ENCODE data around the gene DIS3L2. TPM values are rescaled to one million over a fixed set of nuclear protein-coding genes. Genes with fewer than 3 reads are reported as not detected.
A peak's percentile ranks its signal among the peaks of the same experiment; 100 is the strongest.
"Not testable (repeated sequence)": the region's sequence is repeated elsewhere in the genome, so short reads cannot be mapped to it uniquely, and the experiment has no call there.

DIS3L2 gene
- total RNA-seq, 1 donor from 2014 or later, result 46.5 TPM

GRCh38 chr2:232129483-232129882 is 168.0 kb downstream of the DIS3L2 start:
- peak; percentile 75 for ATAC-seq
- DNase-seq (ENCODE audit: low spot score), result no peak
- intact Hi-C loops (cut with DNase I), result no loop called here

- no peak for DNase-seq (ENCODE audit: low spot score)
- ATAC-seq, result no peak
- intact Hi-C loops (cut with DNase I), result no loop called here
Observed at GRCh38 chr2:232132181-232132580, 170.7 kb downstream of the DIS3L2 start.

DNA sequence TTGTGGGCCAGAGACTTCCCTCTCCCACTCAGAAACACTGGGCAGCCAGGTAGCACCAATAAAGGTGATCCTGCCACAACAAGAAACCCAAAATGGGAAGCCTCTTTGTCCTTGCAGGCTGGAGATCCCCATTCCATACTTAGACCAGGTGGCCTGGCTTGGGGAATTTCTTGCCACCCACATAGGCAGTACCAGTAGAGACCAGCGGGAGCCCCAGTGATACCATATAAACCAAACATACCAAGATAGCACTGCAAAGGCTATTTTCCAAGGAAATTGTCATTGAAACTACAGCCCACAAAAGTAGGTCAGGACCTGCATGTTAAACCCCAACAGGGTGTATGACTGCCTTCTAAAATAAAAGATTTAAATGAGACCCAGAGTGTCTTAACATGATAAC is 171.6 kb downstream of the DIS3L2 start:
- ATAC-seq (no peak), DNase-seq (ENCODE audit: low spot score) (no peak)
- intact Hi-C loops (cut with DNase I), result no loop called here

- intact Hi-C loops (cut with DNase I), result no loop called here
- no peak for DNase-seq (ENCODE audit: low spot score)
- no peak for ATAC-seq
Observed at GRCh38 chr2:232134939-232135338, 173.4 kb downstream of the DIS3L2 start.

DNA sequence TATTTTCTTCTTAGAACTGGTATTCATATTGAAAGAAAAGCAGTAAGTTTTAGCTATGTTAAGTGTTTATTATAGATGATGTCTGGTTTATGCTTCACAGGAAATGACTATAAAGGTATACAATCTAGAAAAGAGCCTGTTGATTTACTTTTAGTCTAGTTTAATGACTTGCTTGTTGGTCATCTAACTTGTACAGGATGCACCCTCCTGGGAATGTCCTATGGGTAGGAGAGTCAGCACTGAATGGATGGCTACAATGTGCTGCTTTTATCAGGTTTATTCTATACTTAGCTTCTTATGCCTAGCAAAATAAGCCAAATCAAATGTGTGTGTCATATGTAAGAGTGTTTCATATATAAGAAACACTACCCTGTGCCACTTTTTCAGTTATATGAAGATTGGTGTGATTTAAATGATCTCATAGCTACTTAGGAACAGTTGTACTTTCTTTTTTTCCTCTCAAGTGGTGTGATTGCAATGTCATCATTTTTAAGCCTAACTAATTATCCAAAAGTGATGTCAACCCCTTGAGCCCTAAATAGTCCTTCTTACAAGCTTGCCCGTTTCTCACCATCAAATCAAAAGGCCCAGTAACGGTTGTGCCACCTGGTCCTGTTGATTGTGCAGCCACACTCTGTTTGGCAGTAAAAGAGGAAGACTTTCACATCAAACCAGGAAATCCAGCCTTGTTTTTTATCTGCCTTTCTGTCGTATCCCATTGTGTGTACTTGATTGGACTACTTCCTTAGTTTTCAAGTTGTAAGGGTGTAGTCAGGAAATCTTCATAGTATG is 176.0 kb downstream of the DIS3L2 start:
- DNase-seq (ENCODE audit: low spot score) (no peak), ATAC-seq (no peak)
- intact Hi-C loops (cut with DNase I), result no loop called here

- ATAC-seq (no peak), DNase-seq (ENCODE audit: low spot score) (no peak)
- intact Hi-C loops (cut with DNase I), result no loop called here
Observed at GRCh38 chr2:232138441-232138840, 176.9 kb downstream of the DIS3L2 start.

DNA sequence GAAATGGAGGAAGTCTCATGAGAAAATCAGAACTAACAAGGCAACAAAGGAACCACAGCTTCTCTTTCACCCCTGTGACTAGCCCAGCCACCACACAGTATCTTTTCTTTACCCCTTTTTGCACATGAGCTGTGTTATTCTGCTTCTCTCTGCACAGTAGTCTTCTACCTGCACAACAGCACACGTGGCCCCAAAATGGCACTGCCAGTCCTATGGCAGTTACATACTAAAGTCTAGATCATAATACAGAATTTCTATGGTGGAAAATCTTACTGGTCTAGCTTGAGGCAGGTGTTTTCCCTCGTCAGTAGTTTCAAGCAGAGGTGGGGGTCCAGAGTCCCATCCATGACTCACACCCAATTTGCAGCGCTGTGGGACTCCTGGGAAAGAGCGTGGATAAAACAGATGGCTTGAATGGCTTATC is 177.7 kb downstream of the DIS3L2 start:
- no peak for ATAC-seq
- no peak for DNase-seq (ENCODE audit: low spot score)
- intact Hi-C loops (cut with DNase I), result no loop called here

GRCh38 chr2:232139786-232140562 is 178.5 kb downstream of the DIS3L2 start:
- intact Hi-C loops (cut with DNase I), result loop anchor here (5.0 kb wide), 1 partner anchor 213 kb away; the partner anchor contains the start of gene NPPC
- ATAC-seq, result no peak

DNA sequence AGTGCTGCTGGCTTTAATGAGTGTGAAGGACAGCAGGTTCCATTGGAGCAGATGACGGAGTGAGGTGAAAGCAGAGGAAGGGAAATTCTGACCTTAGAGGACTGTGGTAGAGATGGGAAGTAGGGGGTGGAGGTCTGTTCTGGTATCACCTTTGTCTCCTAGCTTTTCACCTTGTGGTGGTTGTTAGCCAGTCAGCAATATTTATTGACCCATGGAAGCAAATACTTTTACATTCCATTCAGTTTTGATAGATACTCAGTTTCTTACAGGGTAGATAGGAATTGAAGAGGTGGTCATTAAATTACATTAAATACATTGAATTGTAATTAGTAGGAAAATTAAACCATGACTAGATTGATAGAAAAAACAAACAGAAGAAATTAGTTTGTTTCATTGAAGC is 180.1 kb downstream of the DIS3L2 start:
- intact Hi-C loops (cut with DNase I), result loop anchor here (5.0 kb wide), 1 partner anchor 214 kb away; the partner anchor contains the start of gene NPPC
- no peak for ATAC-seq
- DNase-seq (ENCODE audit: low spot score), result no peak

More at GRCh38 chr2:232139786-232140562, 178.5 kb downstream of the DIS3L2 start:
- no peak for DNase-seq (ENCODE audit: low spot score)

GRCh38 chr2:232142049-232142448 is 180.5 kb downstream of the DIS3L2 start:
- ATAC-seq, result peak; percentile 62
- no peak for DNase-seq (ENCODE audit: low spot score)
- intact Hi-C loops (cut with DNase I), result loop anchor here (5.0 kb wide), 1 partner anchor 215 kb away; the partner anchor contains the start of gene NPPC

DNA sequence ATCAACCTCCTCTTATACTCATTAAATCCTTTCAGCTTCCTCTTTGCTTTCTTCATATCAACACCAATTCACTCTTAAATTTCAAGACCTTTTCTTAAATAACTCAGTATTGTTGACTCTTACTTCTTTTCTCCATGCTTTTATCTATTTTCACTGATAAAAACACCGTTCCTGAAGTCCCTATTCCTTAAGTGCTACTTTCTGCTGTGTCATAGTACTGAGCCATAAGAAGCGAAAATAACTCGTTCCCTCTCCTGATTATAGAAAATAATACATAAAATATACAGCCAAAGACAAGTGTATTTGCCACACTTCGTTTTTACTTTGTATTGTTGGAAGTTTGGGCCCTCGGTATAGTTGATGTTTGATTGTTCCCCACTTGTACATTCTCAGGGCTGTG is 181.0 kb downstream of the DIS3L2 start:
- no peak for ATAC-seq
- intact Hi-C loops (cut with DNase I), result loop anchor here (5.0 kb wide), 1 partner anchor 215 kb away; the partner anchor contains the start of gene NPPC
- no peak for DNase-seq (ENCODE audit: low spot score)

DNA sequence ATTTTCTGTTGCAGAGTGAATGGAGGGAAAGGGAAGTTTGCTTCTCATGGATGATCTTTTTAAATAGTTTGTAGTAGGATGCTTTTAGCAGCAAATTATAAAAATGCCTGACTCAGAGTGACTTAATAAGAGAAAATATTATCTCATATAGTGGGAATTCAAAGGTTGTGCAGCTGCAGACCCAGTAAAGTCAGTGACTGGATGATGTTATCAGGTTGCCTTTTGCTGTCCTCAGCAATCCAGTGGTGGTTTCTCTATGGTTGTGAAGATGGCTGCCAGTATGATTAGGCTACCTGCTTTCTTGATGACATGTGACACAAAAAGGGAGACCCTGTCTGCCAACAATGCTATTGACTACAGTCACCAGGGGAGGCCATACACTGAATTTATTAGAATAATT is 184.8 kb downstream of the DIS3L2 start:
- no peak for ATAC-seq
- no peak for DNase-seq (ENCODE audit: low spot score)
- intact Hi-C loops (cut with DNase I), result no loop called here

DNA sequence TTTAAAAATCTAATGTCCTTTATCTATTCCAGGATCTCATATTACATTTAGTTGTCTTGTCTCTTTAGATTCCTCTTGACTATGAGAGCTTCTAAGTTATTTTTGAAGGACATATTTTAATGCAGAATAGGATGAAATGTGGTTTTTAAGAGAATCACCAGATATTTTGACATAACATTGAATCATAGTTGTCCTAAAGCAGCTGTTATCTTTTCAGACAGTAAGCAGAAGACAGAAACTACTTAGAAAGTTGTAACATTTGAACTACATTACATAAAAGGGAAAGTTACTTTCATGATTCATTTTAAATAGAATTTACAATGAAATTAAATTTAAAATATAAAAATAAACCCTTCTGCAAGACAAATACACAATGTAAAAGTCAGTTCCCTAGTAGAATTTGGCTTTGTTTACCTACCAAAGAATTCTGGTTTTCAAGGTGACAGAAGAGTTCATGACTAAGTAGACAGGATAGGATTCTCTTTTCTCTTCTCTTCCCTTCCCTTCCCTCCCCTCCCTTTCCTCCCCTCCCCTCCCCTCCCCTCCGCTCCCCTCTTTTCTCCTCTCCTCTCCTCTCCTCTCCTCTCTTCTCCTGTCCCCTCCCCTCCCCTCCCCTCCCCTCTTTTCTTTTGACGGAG is 186.0 kb downstream of the DIS3L2 start:
- no peak for DNase-seq (ENCODE audit: low spot score)
- intact Hi-C loops (cut with DNase I), result no loop called here
- no peak for ATAC-seq

GRCh38 chr2:232162187-232162586 is 200.7 kb downstream of the DIS3L2 start:
- intact Hi-C loops (cut with DNase I), result no loop called here
- ATAC-seq (no peak), DNase-seq (ENCODE audit: low spot score) (no peak)

DNA sequence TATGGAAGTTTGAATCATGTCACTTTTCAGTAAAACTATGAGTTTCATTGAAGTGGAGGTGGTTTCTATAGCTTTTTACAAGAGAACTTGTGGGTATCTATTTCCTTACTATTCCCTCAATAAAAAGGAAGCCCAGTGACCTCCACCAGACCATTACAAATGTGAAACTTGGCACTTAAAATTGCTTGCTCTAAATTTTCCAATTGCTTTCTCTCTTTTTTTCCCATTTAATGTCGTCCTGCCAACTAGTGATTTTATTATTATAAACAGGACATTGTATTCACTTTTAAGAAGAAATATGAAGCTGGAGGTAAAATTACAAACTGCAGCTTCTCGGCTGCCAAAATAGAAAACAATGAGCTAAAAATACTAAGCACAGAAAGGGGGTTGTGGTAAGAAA is 208.9 kb downstream of the DIS3L2 start:
- intact Hi-C loops (cut with DNase I), result no loop called here
- no peak for ATAC-seq
- DNase-seq (ENCODE audit: low spot score), result no peak

- no peak for DNase-seq (ENCODE audit: low spot score)
- intact Hi-C loops (cut with DNase I), result no loop called here
- no peak for ATAC-seq
Observed at GRCh38 chr2:232174662-232175061, 213.1 kb downstream of the DIS3L2 start.

DNA sequence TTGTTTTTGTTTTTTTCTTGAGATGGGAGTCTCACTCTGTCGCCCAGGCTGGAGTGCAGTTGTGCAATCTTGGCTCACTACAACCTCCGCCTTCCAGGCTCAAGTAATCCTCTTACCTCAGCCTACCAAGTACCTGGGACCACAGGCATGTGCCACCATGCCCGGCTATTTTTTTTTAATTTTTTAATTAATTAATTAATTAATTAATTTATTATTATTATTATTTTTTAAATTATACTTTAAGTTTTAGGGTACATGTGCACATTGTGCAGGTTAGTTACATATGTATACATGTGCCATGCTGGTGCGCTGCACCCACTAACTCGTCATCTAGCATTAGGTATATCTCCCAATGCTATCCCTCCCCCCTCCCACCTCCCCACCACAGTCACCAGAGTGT is 215.1 kb downstream of the DIS3L2 start:
- DNase-seq (ENCODE audit: low spot score); intact Hi-C loops (cut with DNase I); ATAC-seq: not testable (repeated sequence)

DNA sequence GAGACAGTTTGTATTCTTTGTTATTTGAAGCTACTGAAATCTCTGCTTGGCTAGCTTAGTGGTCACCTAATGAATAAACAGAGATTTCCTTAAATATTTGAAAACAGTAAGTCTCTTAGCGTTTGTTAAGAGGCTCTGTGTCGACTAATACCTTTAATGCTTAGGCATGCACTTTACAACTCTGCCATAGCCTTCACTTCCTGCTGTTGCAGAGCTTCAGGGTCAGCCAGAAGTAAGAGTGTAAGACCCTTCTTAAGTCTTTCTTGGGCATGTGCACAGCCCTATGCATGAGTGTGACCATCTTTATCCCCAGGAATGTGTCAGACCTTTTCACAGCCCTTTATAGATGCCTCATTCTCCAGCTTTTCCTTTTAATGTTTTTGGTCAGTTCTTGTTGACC is 221.8 kb downstream of the DIS3L2 start:
- intact Hi-C loops (cut with DNase I), result no loop called here
- DNase-seq (ENCODE audit: low spot score), result no peak
- ATAC-seq, result no peak

DNA sequence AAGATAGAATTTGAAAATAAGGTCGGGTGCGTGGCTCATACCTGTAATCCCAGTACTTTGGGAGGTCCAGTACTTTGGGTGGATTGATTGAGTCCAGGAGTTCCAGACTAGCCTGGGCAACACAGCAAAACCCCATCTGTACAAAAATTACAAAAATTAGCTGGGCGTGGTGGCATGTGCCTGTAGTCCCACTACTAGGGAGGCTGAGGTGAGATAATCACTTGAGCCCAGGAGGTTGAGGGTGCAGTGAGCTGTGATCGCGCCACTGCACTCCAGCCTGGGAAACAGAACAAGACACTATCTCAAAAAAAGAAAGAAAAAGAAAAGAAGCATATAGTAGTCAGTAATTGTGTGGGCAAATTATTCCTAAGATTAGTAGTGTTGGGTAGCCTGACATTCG is 222.8 kb downstream of the DIS3L2 start:
- intact Hi-C loops (cut with DNase I), result no loop called here
- no peak for ATAC-seq
- no peak for DNase-seq (ENCODE audit: low spot score)

DNA sequence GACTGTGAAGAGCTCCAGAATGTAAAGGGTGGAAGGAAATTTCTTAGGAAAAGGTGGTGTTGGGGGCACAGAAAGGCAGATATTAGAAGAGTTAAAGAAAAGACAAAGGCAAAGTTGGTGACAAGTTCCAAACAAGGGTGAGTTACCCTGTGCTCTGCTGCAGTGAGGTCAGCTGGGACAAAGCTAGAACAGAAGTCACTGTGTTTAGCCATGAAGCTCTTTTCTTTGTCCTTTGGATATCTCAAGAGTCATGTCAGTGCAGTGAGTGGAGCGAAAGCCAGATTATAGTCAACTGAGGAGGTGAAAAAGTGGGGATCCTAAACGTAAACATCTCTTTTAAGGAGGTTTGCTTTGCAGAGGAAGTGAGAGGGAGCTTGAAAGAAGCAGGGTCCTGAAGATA is 229.3 kb downstream of the DIS3L2 start:
- DNase-seq (ENCODE audit: low spot score), result no peak
- ATAC-seq, result no peak
- intact Hi-C loops (cut with DNase I), result no loop called here
